HepG2 (cell line): ENCODE results near the gene SPRED2. TPM values are rescaled to one million over a fixed set of nuclear protein-coding genes. Genes with fewer than 3 reads are reported as not detected.

ENCODE experiments used
- ATAC-seq: fragments of 200-7000 bp; cut with Tn5 transposase; 3 replicates; pipeline ENCODE4 v1.9.1; 2020; ENCODE audit warnings: mild to moderate bottlenecking, moderate library complexity
- BruUV-seq: library from RNA; stranded (reverse); fragments of 400-500 nt; replicated peaks from 2 replicates; lab custom pipeline; 2021; lab: Mats Ljungman, UMichigan
- CTCF ChIA-PET: fragments of 300-600 bp; formaldehyde crosslinking; extraction: SDS; loops from one replicate; lab custom pipeline; 2021; ENCODE audit warnings: low total read pairs, inconsistent platforms, low intra/inter-chr PET ratio; lab: Yijun Ruan, JAX
- POLR2A ChIA-PET: fragments of 350-600 bp; sonication (Branson Sonifier 250); formaldehyde crosslinking; loops from one replicate; lab custom pipeline; 2020; ENCODE audit warnings: antibody characterized with exemption, inconsistent platforms; lab: Yijun Ruan, JAX
- DNase-seq: peaks from one replicate; pipeline ENCODE4 v3.0.0-alpha.2; 2015; ENCODE audit warnings: low spot score
- FAIRE-seq: peaks from 3 replicates; lab custom pipeline; 2011; peaks lifted over from hg19 to GRCh38; lab: Jason Lieb, UNC
- H2AFZ ChIP-seq: one replicate; pipeline ENCODE4 v1.6.1; 2011; ENCODE audit warnings: low read length, inconsistent platforms
- H3K27ac ChIP-seq: fragments of 300-600 bp; 3 replicates; pipeline ENCODE4 v1.8.0; 2011; ENCODE audit warnings: mixed run types, mild to moderate bottlenecking, mixed read lengths, low read length, inconsistent platforms; ENCODE audit not compliant: insufficient read depth; ENCODE audit errors: extremely low read length
- H3K27me3 ChIP-seq, 2 experiments: fragments of 200-600 bp in 1 of 2; 2 replicates in 1 of 2; 3 replicates in 1 of 2; pipeline versions ENCODE4 v1.6.0 to v1.8.0; 2011; ENCODE audit warnings: low read length in 2 of 2, mild to moderate bottlenecking in 2 of 2, moderate library complexity in 2 of 2, inconsistent platforms in 1 of 2; ENCODE audit not compliant: insufficient read depth in 2 of 2, control insufficient read depth in 1 of 2
- H3K36me3 ChIP-seq, 2 experiments: fragments of 200-600 bp in 1 of 2; replicated peaks in 1 of 2; 2 replicates in 1 of 2; 3 replicates in 1 of 2; pipeline versions ENCODE4 v1.5.1 to v1.8.0; 2011; ENCODE audit warnings: low read length in 2 of 2, inconsistent platforms in 1 of 2; ENCODE audit not compliant: insufficient read depth in 2 of 2, control insufficient read depth in 1 of 2
- H3K4me1 ChIP-seq: 2 replicates; pipeline ENCODE4 v1.5.1; 2012; ENCODE audit warnings: low read length, inconsistent platforms; ENCODE audit not compliant: insufficient read depth
- H3K4me2 ChIP-seq: 2 replicates; pipeline ENCODE4 v1.6.0; 2011; ENCODE audit warnings: low read depth, low read length, inconsistent platforms
- H3K4me3 ChIP-seq, 3 experiments: fragments of 200-600 bp in 1 of 3; sonication (generic), shearing (Covaris generic) in 1 of 3; replicated peaks in 1 of 3; 2 replicates each; pipeline ENCODE4 v1.5.1; 2011 to 2016; ENCODE audit warnings: low read length in 3 of 3, inconsistent platforms in 2 of 3, low read depth in 2 of 3, mild to moderate bottlenecking in 2 of 3, control low read depth in 1 of 3, mixed read lengths in 1 of 3; ENCODE audit not compliant: insufficient read depth in 1 of 3
- H3K79me2 ChIP-seq: one replicate; pipeline ENCODE4 v1.6.1; 2011; ENCODE audit warnings: low read length, inconsistent platforms; ENCODE audit not compliant: insufficient read depth
- H3K9ac ChIP-seq: 2 replicates; pipeline ENCODE4 v1.6.0; 2011; ENCODE audit warnings: mild to moderate bottlenecking, low read depth, low read length, inconsistent platforms; ENCODE audit not compliant: insufficient read depth
- H3K9me3 ChIP-seq: 2 replicates; pipeline ENCODE4 v1.5.1; 2012; ENCODE audit warnings: mild to moderate bottlenecking, low read length
- H4K20me1 ChIP-seq: 2 replicates; pipeline ENCODE4 v1.6.0; 2011; ENCODE audit warnings: inconsistent platforms, mild to moderate bottlenecking, low read length, moderate library complexity; ENCODE audit not compliant: insufficient read depth
- CTCF ChIP-seq: sonication (generic); formaldehyde crosslinking; IDR thresholded peaks from 2 replicates; pipeline ENCODE4 v1.5.0; 2020; ENCODE audit warnings: mild to moderate bottlenecking, missing genetic modification reagents, moderate library complexity
- GABPB1 ChIP-seq: IDR thresholded peaks from 2 replicates; pipeline ENCODE4 v1.6.1; 2016; ENCODE audit warnings: mild to moderate bottlenecking, missing genetic modification reagents, moderate library complexity, missing compliant biosample characterization
- GPN1 ChIP-seq: sonication (generic); formaldehyde crosslinking; IDR thresholded peaks from 2 replicates; pipeline ENCODE4 v1.5.1; 2020; ENCODE audit warnings: missing genetic modification reagents, borderline replicate concordance
- KMT2B ChIP-seq: IDR thresholded peaks from 2 replicates; pipeline ENCODE4 v1.6.1; 2016; ENCODE audit warnings: missing genetic modification reagents, missing compliant biosample characterization
- LCORL ChIP-seq, 2 experiments: fragments of 450-650 bp in 1 of 2; sonication (generic) in 1 of 2; formaldehyde crosslinking in 1 of 2; IDR thresholded peaks; 2 replicates each; pipeline versions ENCODE4 v1.5.0 to v1.6.1; 2017 to 2020; ENCODE audit warnings: antibody characterized with exemption in 1 of 2, missing genetic modification reagents in 1 of 2
- NFE2 ChIP-seq: sonication (generic); formaldehyde crosslinking; IDR thresholded peaks from 2 replicates; pipeline ENCODE4 v1.4.0; 2020; ENCODE audit warnings: missing genetic modification reagents
- PCBP2 ChIP-seq: fragments of 200-400 bp; formaldehyde crosslinking; optimal IDR thresholded peaks from 2 replicates; pipeline ENCODE3; 2018; ENCODE audit warnings: low read length, low read depth; ENCODE audit not compliant: poor library complexity, severe bottlenecking
- RBM22 ChIP-seq: fragments of 200-400 bp; formaldehyde crosslinking; optimal IDR thresholded peaks from 2 replicates; pipeline ENCODE3; 2017; ENCODE audit warnings: mild to moderate bottlenecking, low read length, moderate library complexity
- SPEN ChIP-seq: sonication (generic); formaldehyde crosslinking; IDR thresholded peaks from 2 replicates; pipeline ENCODE4 v1.5.1; 2020; ENCODE audit warnings: low read depth, mild to moderate bottlenecking, missing genetic modification reagents
- TFDP1 ChIP-seq: IDR thresholded peaks from 2 replicates; pipeline ENCODE4 v1.6.1; 2016; ENCODE audit warnings: missing compliant biosample characterization, missing genetic modification reagents, borderline replicate concordance
- ZBTB33 ChIP-seq: sonication (generic); formaldehyde crosslinking; IDR thresholded peaks from 2 replicates; pipeline ENCODE4 v1.4.0; 2020; ENCODE audit warnings: missing genetic modification reagents
- ZNF335 ChIP-seq: sonication (generic); formaldehyde crosslinking; IDR thresholded peaks from 2 replicates; pipeline ENCODE4 v1.4.0; 2020; ENCODE audit warnings: missing genetic modification reagents
- ZNF883 ChIP-seq: sonication (generic); formaldehyde crosslinking; IDR thresholded peaks from 2 replicates; pipeline ENCODE4 v1.5.1; 2020; ENCODE audit warnings: mild to moderate bottlenecking, missing genetic modification reagents; ENCODE audit errors: not compliant biosample characterization
- WGBS: methylation state at CpG from one replicate; pipeline ENCODE4 v1.1.6; 2017; ENCODE audit warnings: low lambda C conversion rate; 5-methylcytosine and 5-hydroxymethylcytosine counted together
- in situ Hi-C: cut with HindIII; loops from 2 replicates; pipeline ENCODE4 v1.10.0; 2017; ENCODE audit warnings: low pct_unique_long_range_greater_than_20kb; ENCODE audit not compliant: extremely low pct_ligation_motif_present
- intact Hi-C: fragments of 100-400 bp; cut with micrococcal nuclease; formaldehyde crosslinking; loops from one replicate; pipeline ENCODE4 v1.10.0; 2022; ENCODE audit not compliant: unreplicated experiment
- polyA plus RNA-seq, 8 experiments: library from polyadenylated mRNA; depleted of rRNA in 3 of 8; stranded (reverse) in 7 of 8; unstranded in 1 of 8; fragments of >200 nt; fragmentation: Illumina TruSeq in 4 of 8; extraction: Trizol in 4 of 8; gene quantifications; 2 replicates each; pipeline versions ENCODE4 v1.2.1 to v1.2.3, GENCODE V29; 2011 to 2016; ENCODE audit warnings: low read depth in 4 of 8, missing spikeins in 1 of 8, mixed read lengths in 1 of 8; ENCODE audit not compliant: insufficient read depth in 1 of 8
- total RNA-seq, 5 experiments: library from RNA; depleted of rRNA; stranded (reverse); fragments of >200 nt; fragmentation: Illumina TruSeq; extraction: Trizol; gene quantifications; 2 replicates each; pipeline ENCODE4 v1.2.3, GENCODE V29; 2016; ENCODE audit warnings: low read depth in 1 of 5

The SPRED2 gene
- total and polyA plus RNA-seq, 2 of the 13 experiments (the other 11 are each of a cell fraction or from before 2014, with no cell fraction given): 13.0 to 37.0 TPM

GRCh38 chr2:65344689-65345088 lies 87.7 kb downstream of the SPRED2 start:
- no peak for ATAC-seq
- H3K27me3 ChIP-seq: no peaks in the 10 kb centered on the region
- BruUV-seq: no TSS peak
- no peak overlapping the region for H2AFZ ChIP-seq
- in situ Hi-C loops (no loop called here), intact Hi-C loops (no loop called here)
- no peaks in the 10 kb centered on the region for H3K9me3 ChIP-seq
- peaks cover 12% of the 10 kb centered on the region for H3K4me1 ChIP-seq
- no peak overlapping the region for H3K9ac ChIP-seq
- H3K4me3 ChIP-seq: no peak overlapping the region
- peaks cover 12 to 45% of the 10 kb centered on the region in 2 experiments for H3K36me3 ChIP-seq
- no peak overlapping the region for H3K27ac ChIP-seq
- WGBS: 96% methylated on average over 15 of the region's 15 CpGs
- no peak for DNase-seq
- CTCF ChIA-PET: no interaction called here
- POLR2A ChIA-PET: no interaction called here
- TF ChIP-seq SPEN (no peak), ZBTB33 (CRISPR knock-in tag) (0 out of 2 replicates have a peak, but pooled peaks have one; percentile 17), LCORL (IDR thresholded peaks at IDR 0.05) (no peak), LCORL (CRISPR knock-in tag; IDR thresholded peaks at IDR 0.05) (no peak), RBM22 (peak; percentile 82), NFE2 (CRISPR knock-in tag) (no peak)
- TF ChIP-seq, all 625 proteins: peak for 2
- Histone ChIP-seq H3K79me2 (peaks cover 44% of the 10 kb centered on the region), H4K20me1 (peaks cover 35% of the 10 kb centered on the region), H3K4me2 (no peak overlapping the region)
- FAIRE-seq: no peak

DNA sequence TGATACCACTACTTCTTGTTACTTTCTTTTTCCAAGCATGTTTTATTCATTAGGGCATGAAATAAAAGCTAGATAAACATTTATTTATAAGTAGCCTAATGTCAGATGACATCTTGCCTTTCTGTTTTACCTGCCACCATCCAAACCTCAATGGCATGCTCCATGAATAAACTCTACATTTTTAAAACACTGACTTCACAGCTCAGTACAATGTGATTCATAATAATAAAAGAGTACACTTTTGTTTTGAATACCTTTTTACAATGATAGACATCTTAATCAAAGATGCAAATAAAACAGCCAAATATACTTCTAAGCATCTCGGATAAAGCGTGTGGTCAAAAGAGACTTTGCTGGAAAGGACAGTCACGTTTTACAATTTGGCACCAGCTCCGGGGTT lies 88.2 kb downstream of the SPRED2 start:
- no peak overlapping the region for H3K4me3 ChIP-seq
- FAIRE-seq (no peak), DNase-seq (no peak), ATAC-seq (no peak)
- no peaks in the 10 kb centered on the region for H3K9me3 ChIP-seq
- in situ Hi-C loops (no loop called here), intact Hi-C loops (no loop called here)
- BruUV-seq: no TSS peak
- H3K36me3 ChIP-seq: peaks cover 12 to 45% of the 10 kb centered on the region in 2 experiments
- peaks cover 7% of the 10 kb centered on the region for H3K4me1 ChIP-seq
- WGBS: 96% methylated on average over 4 of the region's 4 CpGs
- no peak overlapping the region for H3K9ac ChIP-seq
- H2AFZ ChIP-seq: no peak overlapping the region
- no peak overlapping the region for H3K27ac ChIP-seq
- H4K20me1 ChIP-seq: peaks cover 30% of the 10 kb centered on the region
- peaks cover 39% of the 10 kb centered on the region for H3K79me2 ChIP-seq
- no peaks in the 10 kb centered on the region for H3K27me3 ChIP-seq
- POLR2A ChIA-PET: no interaction called here
- no peak overlapping the region for H3K4me2 ChIP-seq
- CTCF ChIA-PET: no interaction called here
- TF ChIP-seq GPN1 (CRISPR knock-in tag): no peak
- TF ChIP-seq ZNF883: no peak
- TF ChIP-seq CTCF: no peak
- TF ChIP-seq ZNF335: no peak
- no peak for TF ChIP-seq KMT2B (CRISPR knock-in tag)
- TF ChIP-seq PCBP2: no peak
- TF ChIP-seq GABPB1: no peak
- TF ChIP-seq TFDP1 (CRISPR knock-in tag): no peak
